Tibial nerve (tissue), 4 donors: Measurements from ENCODE around the gene SHANK3. TPM values are rescaled to one million over a fixed set of nuclear protein-coding genes. Genes with fewer than 3 reads are reported as not detected.

Source experiments
- DNase-seq, 2 donors: peaks; one replicate each; pipeline ENCODE4 v3.0.0-alpha.2; 2019; ENCODE audit warnings: low spot score in 2 of 2
- H3K27ac ChIP-seq, 4 donors: fragments of 200-600 bp; sonication (generic) in 3 of 4; one replicate each; pipeline ENCODE4 v1.5.1; 2017 to 2019; ENCODE audit warnings: mild to moderate bottlenecking in 1 of 4
- H3K27me3 ChIP-seq, 2 donors: fragments of 200-600 bp; sonication (generic) in 1 of 2; one replicate each; pipeline versions ENCODE4 v1.5.1 to v1.6.0; 2017 to 2019
- H3K36me3 ChIP-seq, 3 donors: fragments of 200-600 bp; sonication (generic); one replicate each; pipeline ENCODE4 v1.5.1; 2018 to 2019
- H3K4me1 ChIP-seq, 4 donors: fragments of 200-600 bp; sonication (generic) in 3 of 4; one replicate each; pipeline ENCODE4 v1.5.1; 2017 to 2019
- H3K4me3 ChIP-seq, 4 donors: fragments of 200-600 bp; sonication (generic) in 3 of 4; one replicate each; pipeline ENCODE4 v1.5.1; 2017 to 2019; ENCODE audit warnings: mild to moderate bottlenecking in 1 of 4, moderate library complexity in 1 of 4
- H3K9me3 ChIP-seq, 4 donors: fragments of 200-600 bp; sonication (generic) in 3 of 4; one replicate each; pipeline ENCODE4 v1.5.1; 2017 to 2019
- EP300 ChIP-seq, 2 donors: sonication (generic); formaldehyde crosslinking; IDR thresholded peaks; one replicate each; pipeline ENCODE4 v1.6.1; 2017; ENCODE audit warnings: antibody characterized with exemption in 2 of 2, mild to moderate bottlenecking in 1 of 2
- POLR2A ChIP-seq, 2 donors: fragments of 450-650 bp; IDR thresholded peaks; one replicate each; pipeline ENCODE4 v1.6.1; 2017; ENCODE audit warnings: antibody characterized with exemption in 2 of 2, mild to moderate bottlenecking in 2 of 2, moderate library complexity in 2 of 2
- WGBS, 2 donors: methylation state at CpG; one replicate each; pipeline ENCODE4 v1.1.5; 2018; 5-methylcytosine and 5-hydroxymethylcytosine counted together
- small RNA-seq: library from RNA; depleted of rRNA; stranded (forward); fragments of <200 nt; gene quantifications from one replicate; pipeline ENCODE3, GENCODE V24; 2016
- total RNA-seq, 4 donors: library from RNA; depleted of rRNA; stranded (reverse); fragments of >200 nt; gene quantifications; one replicate each; pipeline ENCODE4 v1.1.0, GENCODE V29; 2016
- TF ChIP-seq, protein P1 (sequence below), 5 experiments: fragments of 200-600 bp in 3 of 5; fragments of 450-650 bp in 2 of 5; sonication (generic) in 3 of 5; IDR thresholded peaks; one replicate each; pipeline ENCODE4 v1.5.1; 2016 to 2019; ENCODE audit warnings: antibody characterized with exemption in 5 of 5, mild to moderate bottlenecking in 3 of 5, moderate library complexity in 2 of 5

SHANK3 gene
- total RNA-seq, 4 donors from 2014 or later, result 10.3 to 29.4 (median 20.5) TPM

DNA sequence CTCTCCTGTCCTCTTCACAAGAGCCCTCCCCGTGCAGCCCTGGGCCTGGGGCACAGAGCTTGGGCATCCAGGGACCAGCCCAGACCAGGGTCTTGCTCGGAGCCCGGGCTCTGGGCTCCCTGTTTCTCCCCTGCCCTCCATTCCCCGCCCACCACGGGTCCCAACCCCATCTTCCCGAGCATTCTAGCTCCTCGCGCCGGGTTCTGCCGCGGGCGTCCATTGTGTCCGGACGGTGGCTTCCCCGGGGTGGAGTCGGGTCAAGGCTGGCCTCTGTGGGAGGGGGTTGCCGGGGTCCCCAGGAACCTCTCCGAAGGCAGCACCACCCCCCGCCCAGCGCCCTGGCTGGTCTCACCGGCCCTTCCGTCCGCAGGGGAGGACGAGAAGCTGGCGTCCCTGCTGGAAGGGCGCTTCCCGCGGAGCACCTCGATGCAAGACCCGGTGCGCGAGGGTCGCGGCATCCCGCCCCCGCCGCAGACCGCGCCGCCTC, 47.2 kb downstream of the SHANK3 start:
- peaks cover 0 to 30% of the 10 kb centered on the region in 2 donors for H3K27me3 ChIP-seq
- no peaks in the 10 kb centered on the region for H3K9me3 ChIP-seq
- 41 to 51% methylated on average over 15 to 17 of the region's 40 CpGs for WGBS, 2 donors
- DNase-seq, result no peak
- H3K27ac ChIP-seq, result no peak overlapping the region
- H3K36me3 ChIP-seq, result peaks cover 0 to 51% (median 0%) of the 10 kb centered on the region in 3 donors
- peak overlapping the region in 1 of 4 donors; percentile 39 for H3K4me3 ChIP-seq
- no peak for TF ChIP-seq EP300 (IDR thresholded peaks at IDR 0.05)
- TF ChIP-seq POLR2A (IDR thresholded peaks at IDR 0.05), result no peak
- TF ChIP-seq, protein P1, sequence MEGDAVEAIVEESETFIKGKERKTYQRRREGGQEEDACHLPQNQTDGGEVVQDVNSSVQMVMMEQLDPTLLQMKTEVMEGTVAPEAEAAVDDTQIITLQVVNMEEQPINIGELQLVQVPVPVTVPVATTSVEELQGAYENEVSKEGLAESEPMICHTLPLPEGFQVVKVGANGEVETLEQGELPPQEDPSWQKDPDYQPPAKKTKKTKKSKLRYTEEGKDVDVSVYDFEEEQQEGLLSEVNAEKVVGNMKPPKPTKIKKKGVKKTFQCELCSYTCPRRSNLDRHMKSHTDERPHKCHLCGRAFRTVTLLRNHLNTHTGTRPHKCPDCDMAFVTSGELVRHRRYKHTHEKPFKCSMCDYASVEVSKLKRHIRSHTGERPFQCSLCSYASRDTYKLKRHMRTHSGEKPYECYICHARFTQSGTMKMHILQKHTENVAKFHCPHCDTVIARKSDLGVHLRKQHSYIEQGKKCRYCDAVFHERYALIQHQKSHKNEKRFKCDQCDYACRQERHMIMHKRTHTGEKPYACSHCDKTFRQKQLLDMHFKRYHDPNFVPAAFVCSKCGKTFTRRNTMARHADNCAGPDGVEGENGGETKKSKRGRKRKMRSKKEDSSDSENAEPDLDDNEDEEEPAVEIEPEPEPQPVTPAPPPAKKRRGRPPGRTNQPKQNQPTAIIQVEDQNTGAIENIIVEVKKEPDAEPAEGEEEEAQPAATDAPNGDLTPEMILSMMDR (IDR thresholded peaks at IDR 0.05), result no peak
- peaks cover 0 to 25% (median 0%) of the 10 kb centered on the region in 4 donors for H3K4me1 ChIP-seq

DNA sequence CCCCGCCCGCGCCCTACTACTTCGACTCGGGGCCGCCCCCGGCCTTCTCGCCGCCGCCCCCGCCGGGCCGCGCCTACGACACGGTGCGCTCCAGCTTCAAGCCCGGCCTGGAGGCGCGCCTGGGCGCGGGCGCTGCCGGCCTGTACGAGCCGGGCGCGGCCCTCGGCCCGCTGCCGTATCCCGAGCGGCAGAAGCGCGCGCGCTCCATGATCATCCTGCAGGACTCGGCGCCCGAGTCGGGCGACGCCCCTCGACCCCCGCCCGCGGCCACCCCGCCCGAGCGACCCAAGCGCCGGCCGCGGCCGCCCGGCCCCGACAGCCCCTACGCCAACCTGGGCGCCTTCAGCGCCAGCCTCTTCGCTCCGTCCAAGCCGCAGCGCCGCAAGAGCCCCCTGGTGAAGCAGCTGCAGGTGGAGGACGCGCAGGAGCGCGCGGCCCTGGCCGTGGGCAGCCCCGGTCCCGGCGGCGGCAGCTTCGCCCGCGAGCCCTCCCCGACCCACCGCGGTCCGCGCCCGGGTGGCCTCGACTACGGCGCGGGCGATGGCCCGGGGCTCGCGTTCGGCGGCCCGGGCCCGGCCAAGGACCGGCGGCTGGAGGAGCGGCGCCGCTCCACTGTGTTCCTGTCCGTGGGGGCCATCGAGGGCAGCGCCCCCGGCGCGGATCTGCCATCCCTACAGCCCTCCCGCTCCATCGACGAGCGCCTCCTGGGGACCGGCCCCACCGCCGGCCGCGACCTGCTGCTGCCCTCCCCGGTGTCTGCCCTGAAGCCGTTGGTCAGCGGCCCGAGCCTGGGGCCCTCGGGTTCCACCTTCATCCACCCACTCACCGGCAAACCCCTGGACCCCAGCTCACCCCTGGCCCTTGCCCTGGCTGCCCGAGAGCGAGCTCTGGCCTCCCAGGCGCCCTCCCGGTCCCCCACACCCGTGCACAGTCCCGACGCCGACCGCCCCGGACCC, 48.0 kb downstream of the SHANK3 start:
- WGBS, 2 donors, result 49 to 64% methylated on average over 26 to 54 of the region's 132 CpGs
- H3K4me1 ChIP-seq, result peaks cover 0 to 17% (median 0%) of the 10 kb centered on the region in 4 donors
- TF ChIP-seq, protein P1 (IDR thresholded peaks at IDR 0.05), result no peak
- no peak for TF ChIP-seq POLR2A (IDR thresholded peaks at IDR 0.05)
- TF ChIP-seq EP300 (IDR thresholded peaks at IDR 0.05), result no peak
- no peak overlapping the region for H3K27ac ChIP-seq
- H3K27me3 ChIP-seq, result peaks cover 0 to 30% of the 10 kb centered on the region in 2 donors
- H3K36me3 ChIP-seq, result peaks cover 0 to 52% (median 0%) of the 10 kb centered on the region in 3 donors
- no peak for DNase-seq
- H3K9me3 ChIP-seq, result no peaks in the 10 kb centered on the region
- H3K4me3 ChIP-seq, result peak overlapping the region in 1 of 4 donors; percentile 39

- peaks cover 0 to 16% (median 0%) of the 10 kb centered on the region in 4 donors for H3K4me1 ChIP-seq
- WGBS, 2 donors, result 84 to 87% methylated on average over 11 to 22 of the region's 32 CpGs
- peaks cover 0 to 58% (median 0%) of the 10 kb centered on the region in 3 donors for H3K36me3 ChIP-seq
- peaks cover 0 to 30% of the 10 kb centered on the region in 2 donors for H3K27me3 ChIP-seq
- TF ChIP-seq EP300 (IDR thresholded peaks at IDR 0.05) (no peak), POLR2A (IDR thresholded peaks at IDR 0.05) (no peak)
- TF ChIP-seq, protein P1 (IDR thresholded peaks at IDR 0.05), result no peak
- no peak overlapping the region for H3K27ac ChIP-seq
- DNase-seq, result no peak
- no peaks in the 10 kb centered on the region for H3K9me3 ChIP-seq
- H3K4me3 ChIP-seq, result no peak overlapping the region
These were observed 48.7 kb downstream of the SHANK3 start for GRCh38 chr22:50721257-50721844.

- DNase-seq, result no peak
- Histone ChIP-seq H3K36me3 (peaks cover 0 to 65% (median 0%) of the 10 kb centered on the region in 3 donors), H3K9me3 (no peaks in the 10 kb centered on the region), H3K4me1 (peaks cover 0 to 16% (median 0%) of the 10 kb centered on the region in 4 donors), H3K27me3 (peaks cover 0 to 30% of the 10 kb centered on the region in 2 donors), H3K27ac (no peak overlapping the region), H3K4me3 (no peak overlapping the region)
- TF ChIP-seq POLR2A (IDR thresholded peaks at IDR 0.05), result no peak
- TF ChIP-seq EP300 (IDR thresholded peaks at IDR 0.05), result no peak
- TF ChIP-seq, protein P1 (IDR thresholded peaks at IDR 0.05), result no peak
- 90 to 94% methylated on average over 25 to 33 of the region's 33 CpGs for WGBS, 2 donors
These were observed 49.6 kb downstream of the SHANK3 start for GRCh38 chr22:50722048-50722701.

Small RNAs within 50 kb of the gene (small RNA-seq; reads per million reads assigned to genes)
- gene RF00019, result not detected
- gene RNU6-409P, result not detected

Other genes starting within 250 kb of the SHANK3 start
- 10 to 100 TPM; 48.5 to 77.7 (median 68.3) TPM for gene SBF1, start 197.8 kb upstream of the SHANK3 start, total RNA-seq
- not detected for gene ADM2, start 191.3 kb upstream of the SHANK3 start, total RNA-seq
- not detected for gene MIOX, start 186.0 kb upstream of the SHANK3 start, total RNA-seq
- gene LMF2, start 165.1 kb upstream of the SHANK3 start, total RNA-seq, result 10 to 100 TPM; 53.7 to 85.2 (median 58.1) TPM
- 10 to 100 TPM; 43.9 to 57.3 (median 45.0) TPM for gene NCAPH2, start 164.6 kb upstream of the SHANK3 start, total RNA-seq
- gene SCO2, start 147.2 kb upstream of the SHANK3 start, total RNA-seq, result 1 to 10 TPM in 3 of 4 donors, not detected in 1; 2.5 to 3.9 (median 3.3) TPM
- gene TYMP, start 142.8 kb upstream of the SHANK3 start, total RNA-seq, result 100 to 1,000 TPM in 1 of 4 donors, 10 to 100 TPM in 3; 33.1 to 239 (median 60.3) TPM
- under 1 TPM in 1 of 4 donors, not detected in 3; 0.90 TPM for gene KLHDC7B, start 126.9 kb upstream of the SHANK3 start, total RNA-seq
- gene SYCE3, start 109.9 kb upstream of the SHANK3 start, total RNA-seq, result not detected
- gene CPT1B, start 94.4 kb upstream of the SHANK3 start, total RNA-seq, result 10 to 100 TPM in 3 of 4 donors, 1 to 10 TPM in 1; 7.2 to 22.6 (median 15.1) TPM
- gene CHKB, start 90.0 kb upstream of the SHANK3 start, total RNA-seq, result 10 to 100 TPM; 55.9 to 95.4 (median 74.4) TPM
- gene MAPK8IP2, start 72.0 kb upstream of the SHANK3 start, total RNA-seq, result 1 to 10 TPM; 3.0 to 6.1 (median 4.8) TPM
- gene ARSA, start 44.7 kb upstream of the SHANK3 start, total RNA-seq, result 10 to 100 TPM; 33.2 to 51.5 (median 48.0) TPM
- gene ACR, start 65.4 kb downstream of the SHANK3 start, total RNA-seq, result 1 to 10 TPM in 2 of 4 donors, not detected in 2; 2.2 to 4.8 TPM
- gene RABL2B, start 110.8 kb downstream of the SHANK3 start, total RNA-seq, result 10 to 100 TPM; 14.5 to 35.7 (median 20.5) TPM